H1 (cell line): ENCODE data around the gene TRAF3IP3. TPM values are rescaled to one million over a fixed set of nuclear protein-coding genes. Genes with fewer than 3 reads are reported as not detected.

Experiments used
- CTCF ChIA-PET: fragments of 300-600 bp; sonication (Branson Sonifier 250); formaldehyde crosslinking; loops from one replicate; lab custom pipeline; 2021; ENCODE audit not compliant: partially characterized antibody; lab: Charles Lee
- POLR2A ChIA-PET: fragments of 300-600 bp; sonication (Branson Sonifier 250); formaldehyde crosslinking; loops from one replicate; lab custom pipeline; 2021; ENCODE audit warnings: inconsistent platforms; ENCODE audit not compliant: partially characterized antibody; lab: Charles Lee
- DNase-seq, 2 experiments: peaks; one replicate each; pipeline versions ENCODE4 v3.0.0 to v3.0.0-alpha.2; 2010 to 2022; ENCODE audit warnings: low spot score in 2 of 2, low read depth in 1 of 2, mixed read lengths in 1 of 2
- FAIRE-seq: peaks from 2 replicates; lab custom pipeline; 2011; peaks lifted over from hg19 to GRCh38; lab: Jason Lieb, UNC
- H2AFZ ChIP-seq: 2 replicates; pipeline ENCODE4 v1.8.1; 2012; ENCODE audit warnings: low read length, inconsistent platforms
- H2AK5ac ChIP-seq: 2 replicates; pipeline ENCODE4 v1.6.1; 2013; ENCODE audit warnings: low read depth, low read length
- H2BK120ac ChIP-seq: replicated peaks from 2 replicates; pipeline ENCODE3; 2013; ENCODE audit warnings: low read depth, low read length, inconsistent platforms
- H2BK12ac ChIP-seq: 2 replicates; pipeline ENCODE4 v1.6.1; 2013; ENCODE audit warnings: low read depth, low read length
- H2BK15ac ChIP-seq: 2 replicates; pipeline ENCODE4 v1.6.1; 2013; ENCODE audit warnings: low read length
- H2BK20ac ChIP-seq: 2 replicates; pipeline ENCODE4 v1.6.1; 2013; ENCODE audit warnings: low read length
- H2BK5ac ChIP-seq: 2 replicates; pipeline ENCODE4 v1.6.1; 2013; ENCODE audit warnings: low read depth, low read length
- H3K14ac ChIP-seq: 2 replicates; pipeline ENCODE4 v1.6.1; 2013; ENCODE audit warnings: inconsistent platforms; ENCODE audit not compliant: insufficient read length
- H3K18ac ChIP-seq: 2 replicates; pipeline ENCODE4 v1.6.1; 2013; ENCODE audit warnings: low read length; ENCODE audit errors: extremely low read depth
- H3K23ac ChIP-seq: 2 replicates; pipeline ENCODE4 v1.6.1; 2013; ENCODE audit warnings: inconsistent platforms; ENCODE audit not compliant: insufficient read length
- H3K23me2 ChIP-seq: 2 replicates; pipeline ENCODE4 v1.6.1; 2013; ENCODE audit warnings: low read depth, low read length
- H3K27ac ChIP-seq: 2 replicates; pipeline ENCODE4 v1.6.1; 2011; ENCODE audit warnings: low read depth, low read length, inconsistent platforms
- H3K27me3 ChIP-seq, 4 experiments: replicated peaks in 1 of 4; 1 replicate in 1 of 4; 2 replicates in 3 of 4; pipeline versions ENCODE4 v1.6.1 to v1.8.1; 2011 to 2013; ENCODE audit warnings: low read length in 3 of 4, mild to moderate bottlenecking in 3 of 4, inconsistent platforms in 2 of 4, mixed read lengths in 2 of 4, moderate library complexity in 1 of 4; ENCODE audit not compliant: control insufficient read depth in 3 of 4, insufficient read depth in 3 of 4; ENCODE audit errors: extremely low read depth in 1 of 4
- H3K36me3 ChIP-seq, 4 experiments: 2 replicates each; pipeline versions ENCODE4 v1.6.1 to v1.8.1; 2011 to 2013; ENCODE audit warnings: mild to moderate bottlenecking in 4 of 4, low read length in 3 of 4, moderate library complexity in 2 of 4, control low read depth in 1 of 4, inconsistent platforms in 1 of 4; ENCODE audit not compliant: insufficient read depth in 4 of 4, control insufficient read depth in 2 of 4
- H3K4ac ChIP-seq: replicated peaks from 2 replicates; pipeline ENCODE3; 2013; ENCODE audit warnings: low read length, low read depth, mixed read lengths, inconsistent platforms; ENCODE audit not compliant: insufficient read length
- H3K4me1 ChIP-seq, 4 experiments: replicated peaks in 1 of 4; 1 replicate in 1 of 4; 2 replicates in 3 of 4; pipeline versions ENCODE4 v1.6.1 to v1.8.1; 2011 to 2013; ENCODE audit warnings: low read length in 3 of 4, inconsistent platforms in 2 of 4, mixed read lengths in 1 of 4; ENCODE audit not compliant: insufficient read depth in 4 of 4, control insufficient read depth in 3 of 4
- H3K4me2 ChIP-seq, 2 experiments: 2 replicates each; pipeline versions ENCODE4 v1.6.1 to v1.8.1; 2011 to 2013; ENCODE audit warnings: low read depth in 2 of 2, low read length in 2 of 2, control low read depth in 1 of 2, inconsistent platforms in 1 of 2, mild to moderate bottlenecking in 1 of 2; ENCODE audit not compliant: insufficient read depth in 1 of 2
- H3K4me3 ChIP-seq, 4 experiments: fragments of 200-600, 300-600 bp in 1 of 4; sonication (generic), shearing (Covaris generic), sonication (Bioruptor Twin) in 1 of 4; 2 replicates each; pipeline versions ENCODE4 v1.5.1 to v1.8.1; 2011 to 2016; ENCODE audit warnings: low read length in 4 of 4, low read depth in 3 of 4, control low read depth in 2 of 4, inconsistent platforms in 2 of 4, mild to moderate bottlenecking in 2 of 4, mixed read lengths in 1 of 4, moderate library complexity in 1 of 4; ENCODE audit not compliant: insufficient read depth in 2 of 4; ENCODE audit errors: extremely low read depth in 1 of 4
- H3K56ac ChIP-seq: replicated peaks from 2 replicates; pipeline ENCODE3; 2013; ENCODE audit warnings: low read depth, mild to moderate bottlenecking, mixed read lengths, low read length, inconsistent platforms; ENCODE audit not compliant: insufficient read length
- H3K79me1 ChIP-seq: 2 replicates; pipeline ENCODE4 v1.6.1; 2013; ENCODE audit warnings: low read depth, low read length, control low read depth
- H3K79me2 ChIP-seq, 2 experiments: 2 replicates each; pipeline versions ENCODE4 v1.6.1 to v1.8.1; 2012 to 2013; ENCODE audit warnings: low read length in 2 of 2, mild to moderate bottlenecking in 2 of 2, inconsistent platforms in 1 of 2; ENCODE audit not compliant: insufficient read depth in 2 of 2, control insufficient read depth in 1 of 2
- H3K9ac ChIP-seq, 4 experiments: replicated peaks in 1 of 4; 1 replicate in 1 of 4; 2 replicates in 3 of 4; pipeline versions ENCODE4 v1.6.1 to v1.8.1; 2011 to 2013; ENCODE audit warnings: low read depth in 3 of 4, low read length in 3 of 4, control low read depth in 2 of 4, mild to moderate bottlenecking in 2 of 4, moderate library complexity in 2 of 4, inconsistent platforms in 1 of 4; ENCODE audit errors: extremely low read depth in 1 of 4
- H3K9me3 ChIP-seq, 2 experiments: 2 replicates each; pipeline versions ENCODE4 v1.6.1 to v1.8.1; 2012 to 2013; ENCODE audit warnings: mild to moderate bottlenecking in 2 of 2, moderate library complexity in 2 of 2, control low read depth in 1 of 2, inconsistent platforms in 1 of 2, low read depth in 1 of 2, low read length in 1 of 2, mixed read lengths in 1 of 2; ENCODE audit not compliant: insufficient read depth in 2 of 2
- H4K20me1 ChIP-seq, 2 experiments: replicated peaks in 1 of 2; 2 replicates each; pipeline versions ENCODE3 to v1.8.1; 2011 to 2013; ENCODE audit warnings: inconsistent platforms in 2 of 2, low read length in 2 of 2, mild to moderate bottlenecking in 1 of 2; ENCODE audit not compliant: insufficient read depth in 2 of 2, control insufficient read depth in 1 of 2
- H4K5ac ChIP-seq: 2 replicates; pipeline ENCODE4 v1.6.1; 2013; ENCODE audit warnings: low read length, low read depth, mixed read lengths, inconsistent platforms; ENCODE audit not compliant: insufficient read length
- H4K8ac ChIP-seq: 2 replicates; pipeline ENCODE4 v1.8.0; 2013; ENCODE audit warnings: mild to moderate bottlenecking, moderate library complexity, low read length, inconsistent platforms; ENCODE audit not compliant: insufficient read depth; ENCODE audit errors: extremely low read depth
- H4K91ac ChIP-seq: replicated peaks from 2 replicates; pipeline ENCODE3; 2013; ENCODE audit warnings: low read length, mixed read lengths, inconsistent platforms; ENCODE audit not compliant: insufficient read length
- BACH1 ChIP-seq: IDR thresholded peaks from 2 replicates; pipeline ENCODE4 v1.6.1; 2012; ENCODE audit warnings: low read length, improper control_type of control experiment
- CBX8 ChIP-seq: fragments of 300-800, 300-1000 bp; sonication (generic); IDR thresholded peaks from 2 replicates; pipeline ENCODE4 v1.7.1; 2016; ENCODE audit warnings: low read depth, low read length, borderline replicate concordance
- CHD1 ChIP-seq: IDR thresholded peaks from 2 replicates; pipeline ENCODE4 v1.6.1; 2012; ENCODE audit warnings: low read depth, low read length, improper control_type of control experiment
- CREB1 ChIP-seq: IDR thresholded peaks from 2 replicates; pipeline ENCODE4 v1.6.1; 2012; ENCODE audit warnings: inconsistent platforms
- EGR1 ChIP-seq: IDR thresholded peaks from 2 replicates; pipeline ENCODE4 v1.6.1; 2011; ENCODE audit warnings: low read depth, low read length, borderline replicate concordance
- GABPA ChIP-seq: IDR thresholded peaks from 2 replicates; pipeline ENCODE4 v1.6.1; 2011; ENCODE audit warnings: mild to moderate bottlenecking, low read length, moderate library complexity, borderline replicate concordance; ENCODE audit not compliant: insufficient read depth
- PHF8 ChIP-seq: fragments of 200-600 bp; sonication (generic); conservative IDR thresholded peaks from 2 replicates; pipeline ENCODE4 v1.7.1; 2012; ENCODE audit warnings: low read depth, mild to moderate bottlenecking, inconsistent platforms, low read length, moderate library complexity
- POLR2AphosphoS5 ChIP-seq: IDR thresholded peaks from 2 replicates; pipeline ENCODE4 v1.6.1; 2011; ENCODE audit warnings: low read depth, low read length
- POU5F1 ChIP-seq: IDR thresholded peaks from 2 replicates; pipeline ENCODE4 v1.6.1; 2011; ENCODE audit warnings: low read depth, mild to moderate bottlenecking, low read length, moderate library complexity
- RBBP5 ChIP-seq: IDR thresholded peaks from 2 replicates; pipeline ENCODE4 v1.7.1; 2012; ENCODE audit warnings: low read depth, mild to moderate bottlenecking, inconsistent platforms, low read length, moderate library complexity, borderline replicate concordance
- SP2 ChIP-seq: IDR thresholded peaks from 2 replicates; pipeline ENCODE4 v1.6.1; 2012; ENCODE audit warnings: mild to moderate bottlenecking, low read length, inconsistent platforms
- TBP ChIP-seq: IDR thresholded peaks from 2 replicates; pipeline ENCODE4 v1.6.1; 2011; ENCODE audit warnings: low read depth, low read length, improper control_type of control experiment
- TCF12 ChIP-seq: IDR thresholded peaks from 2 replicates; pipeline ENCODE4 v1.6.1; 2011; ENCODE audit warnings: low read depth, mild to moderate bottlenecking, low read length
- TEAD4 ChIP-seq: IDR thresholded peaks from 2 replicates; pipeline ENCODE4 v1.6.1; 2012; ENCODE audit warnings: low read depth, low read length, inconsistent platforms, mixed read lengths
- WGBS, 2 experiments: shearing (Covaris generic) in 1 of 2; methylation state at CpG; one replicate each; pipeline versions ENCODE4 v1.1.6 to v1.1.7; 2013 to 2015; ENCODE audit warnings: low lambda C conversion rate in 2 of 2, mixed read lengths in 2 of 2, inconsistent platforms in 1 of 2, low coverage in 1 of 2, missing lambda C conversion rate in 1 of 2; ENCODE audit not compliant: insufficient replicate concordance in 2 of 2, insufficient coverage in 1 of 2, insufficient read length in 1 of 2; ENCODE audit errors: extremely low coverage in 1 of 2, missing lambda C conversion rate in 1 of 2; 5-methylcytosine and 5-hydroxymethylcytosine counted together
- polyA plus RNA-seq, 7 experiments: library from polyadenylated mRNA; depleted of rRNA in 3 of 7; stranded (reverse) in 5 of 7; unstranded in 2 of 7; fragments of >200 nt in 5 of 7; fragments of 200-250 nt in 2 of 7; gene quantifications; 1 replicate in 5 of 7; 2 replicates in 1 of 7; 4 replicates in 1 of 7; pipeline versions ENCODE4 v1.2.1 to v1.2.3, GENCODE V29; 2011 to 2013; ENCODE audit warnings: missing spikeins in 2 of 7, mixed read lengths in 2 of 7
- total RNA-seq: library from RNA; stranded (reverse); fragmentation: NEBNext Ultra II Directional; extraction: Animal tissue kit (Norgen Biotek cat#: 25700); gene quantifications from 2 replicates; pipeline ENCODE4 v1.2.1, GENCODE V29; 2021

The TRAF3IP3 gene
- total and polyA plus RNA-seq, 2 of the 8 experiments (the other 6 are each of a cell fraction or from before 2014, with no cell fraction given): not detected

GRCh38 chr1:209790286-209791193 lies 34.7 kb downstream of the TRAF3IP3 start:
- H3K79me1 ChIP-seq: no peaks in the 10 kb centered on the region; the same call in 1 of the 2 replicates
- H3K4ac ChIP-seq: no peak overlapping the region
- no peak overlapping the region for H3K4me3 ChIP-seq
- no peak overlapping the region for H2BK120ac ChIP-seq
- H3K18ac ChIP-seq: no peak overlapping the region
- no peak overlapping the region for H2BK15ac ChIP-seq
- no peak overlapping the region for H3K4me2 ChIP-seq
- H2BK5ac ChIP-seq: no peak overlapping the region
- no peak overlapping the region for H2AFZ ChIP-seq
- 91% methylated on average over 10 of the region's 10 CpGs; no CpG with 5 or more reads in 1 of the 2 experiments for WGBS, 2 experiments
- H3K23me2 ChIP-seq: no peaks in the 10 kb centered on the region
- no peak overlapping the region for H3K23ac ChIP-seq
- H3K27ac ChIP-seq: no peak overlapping the region
- H4K91ac ChIP-seq: no peak overlapping the region
- no peak overlapping the region for H3K9ac ChIP-seq
- no peak overlapping the region; the same call in 1 of the 2 replicates for H4K8ac ChIP-seq
- H3K14ac ChIP-seq: no peak overlapping the region
- H2BK20ac ChIP-seq: no peak overlapping the region
- ChIA-PET CTCF (interaction anchor here (0.7 to 2.8 kb wide), 6 partner anchors 10 to 225 kb away, joined by 3 to 13 read pairs (median 4); partner anchors contain the start of gene IRF6), POLR2A (no interaction called here)
- no peaks in the 10 kb centered on the region for H3K27me3 ChIP-seq
- no peak overlapping the region for H3K56ac ChIP-seq
- no peaks in the 10 kb centered on the region for H3K9me3 ChIP-seq
- FAIRE-seq (no peak), DNase-seq (no peak)
- no peak overlapping the region for H2AK5ac ChIP-seq
- H4K5ac ChIP-seq: no peak overlapping the region
- H2BK12ac ChIP-seq: no peak overlapping the region
- H4K20me1 ChIP-seq: no peaks in the 10 kb centered on the region
- peaks cover 2 to 13% (median 5%) of the 10 kb centered on the region in 4 experiments; a peak in 7 of 8 replicates for H3K36me3 ChIP-seq
- H3K4me1 ChIP-seq: no peaks in the 10 kb centered on the region
- no peaks in the 10 kb centered on the region for H3K79me2 ChIP-seq
- TF ChIP-seq PHF8: no peak
- TF ChIP-seq RBBP5: no peak
- no peak for TF ChIP-seq CREB1
- no peak for TF ChIP-seq SP2
- no peak for TF ChIP-seq TBP
- no peak for TF ChIP-seq TEAD4
- no peak for TF ChIP-seq GABPA
- TF ChIP-seq BACH1: no peak
- no peak for TF ChIP-seq EGR1
- no peak for TF ChIP-seq CBX8
- TF ChIP-seq CHD1: no peak
- no peak for TF ChIP-seq TCF12
- TF ChIP-seq POLR2AphosphoS5: no peak
- TF ChIP-seq POU5F1: no peak
